ENCODE data around the gene APEH. TPM values are rescaled to one million over a fixed set of nuclear protein-coding genes. Genes with fewer than 3 reads are reported as not detected.

The APEH gene
- total and polyA plus RNA-seq, 2 experiments from 2014 or later: 170 to 264 TPM

DNA sequence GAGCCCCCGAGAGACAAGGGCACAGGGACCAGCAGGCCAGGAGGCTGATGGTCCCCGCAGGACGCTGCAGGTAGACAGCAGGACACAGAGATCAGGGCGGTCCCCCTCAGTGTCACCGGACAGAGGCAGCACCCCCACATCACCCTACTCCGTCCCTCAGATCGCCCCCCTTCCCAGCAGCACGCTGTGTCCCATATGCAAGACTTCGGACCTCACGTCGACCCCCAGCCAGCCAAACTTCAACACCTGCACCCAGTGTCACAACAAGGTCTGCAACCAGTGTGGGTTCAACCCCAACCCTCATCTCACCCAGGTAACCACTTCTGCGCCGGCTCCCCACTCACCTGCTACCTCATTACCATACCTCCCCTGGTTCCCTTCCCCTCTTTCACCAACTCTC, 49.1 kb upstream of the APEH start:
- H2AFZ ChIP-seq: no peak overlapping the region
- H3K36me3 ChIP-seq (ENCODE audit: insufficient read depth): no peaks in the 10 kb centered on the region
- DNase-seq (ENCODE audit: low spot score) (no peak), ATAC-seq (no peak)
- Mint-ChIP-seq H3K27me3 (ENCODE audit: insufficient read depth, low read depth, poor library complexity) (peaks cover 5% of the 10 kb centered on the region), H3K4me1 (no peaks in the 10 kb centered on the region), H3K4me3 (no peak overlapping the region), H3K36me3 (ENCODE audit: low read depth) (no peaks in the 10 kb centered on the region; the same call in 2 of the 3 replicates), H3K9me3 (no peaks in the 10 kb centered on the region; the same call in 2 of the 3 replicates), H3K27ac (no peak overlapping the region)
- no peaks in the 10 kb centered on the region for H3K9me2 ChIP-seq (ENCODE audit: insufficient read depth)
- H4K20me1 ChIP-seq (replicated peaks; ENCODE audit: insufficient read depth): no peaks in the 10 kb centered on the region; the same call in 1 of the 2 replicates
- no peaks in the 10 kb centered on the region for H3K27me3 ChIP-seq (ENCODE audit: insufficient read depth)
- H3K4me3 ChIP-seq: no peak overlapping the region
- TF ChIP-seq, protein P1, sequence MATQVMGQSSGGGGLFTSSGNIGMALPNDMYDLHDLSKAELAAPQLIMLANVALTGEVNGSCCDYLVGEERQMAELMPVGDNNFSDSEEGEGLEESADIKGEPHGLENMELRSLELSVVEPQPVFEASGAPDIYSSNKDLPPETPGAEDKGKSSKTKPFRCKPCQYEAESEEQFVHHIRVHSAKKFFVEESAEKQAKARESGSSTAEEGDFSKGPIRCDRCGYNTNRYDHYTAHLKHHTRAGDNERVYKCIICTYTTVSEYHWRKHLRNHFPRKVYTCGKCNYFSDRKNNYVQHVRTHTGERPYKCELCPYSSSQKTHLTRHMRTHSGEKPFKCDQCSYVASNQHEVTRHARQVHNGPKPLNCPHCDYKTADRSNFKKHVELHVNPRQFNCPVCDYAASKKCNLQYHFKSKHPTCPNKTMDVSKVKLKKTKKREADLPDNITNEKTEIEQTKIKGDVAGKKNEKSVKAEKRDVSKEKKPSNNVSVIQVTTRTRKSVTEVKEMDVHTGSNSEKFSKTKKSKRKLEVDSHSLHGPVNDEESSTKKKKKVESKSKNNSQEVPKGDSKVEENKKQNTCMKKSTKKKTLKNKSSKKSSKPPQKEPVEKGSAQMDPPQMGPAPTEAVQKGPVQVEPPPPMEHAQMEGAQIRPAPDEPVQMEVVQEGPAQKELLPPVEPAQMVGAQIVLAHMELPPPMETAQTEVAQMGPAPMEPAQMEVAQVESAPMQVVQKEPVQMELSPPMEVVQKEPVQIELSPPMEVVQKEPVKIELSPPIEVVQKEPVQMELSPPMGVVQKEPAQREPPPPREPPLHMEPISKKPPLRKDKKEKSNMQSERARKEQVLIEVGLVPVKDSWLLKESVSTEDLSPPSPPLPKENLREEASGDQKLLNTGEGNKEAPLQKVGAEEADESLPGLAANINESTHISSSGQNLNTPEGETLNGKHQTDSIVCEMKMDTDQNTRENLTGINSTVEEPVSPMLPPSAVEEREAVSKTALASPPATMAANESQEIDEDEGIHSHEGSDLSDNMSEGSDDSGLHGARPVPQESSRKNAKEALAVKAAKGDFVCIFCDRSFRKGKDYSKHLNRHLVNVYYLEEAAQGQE (IDR thresholded peaks at IDR 0.05; ENCODE audit: unreplicated experiment): no peak
- TF ChIP-seq EZH2phosphoT487 (IDR thresholded peaks at IDR 0.05; ENCODE audit: unreplicated experiment) (no peak), STAT1 (IDR thresholded peaks at IDR 0.05; ENCODE audit: unreplicated experiment) (no peak), EZH2 (IDR thresholded peaks at IDR 0.05; ENCODE audit: low read depth, unreplicated experiment) (no peak), ZNF331 (CRISPR knock-in tag; IDR thresholded peaks at IDR 0.05; ENCODE audit: low read depth) (no peak), NANOG (IDR thresholded peaks at IDR 0.05; ENCODE audit: borderline replicate concordance) (no peak), POLR2AphosphoS5 (IDR thresholded peaks at IDR 0.05; ENCODE audit: low read depth) (no peak)
- TF ChIP-seq, protein P2, sequence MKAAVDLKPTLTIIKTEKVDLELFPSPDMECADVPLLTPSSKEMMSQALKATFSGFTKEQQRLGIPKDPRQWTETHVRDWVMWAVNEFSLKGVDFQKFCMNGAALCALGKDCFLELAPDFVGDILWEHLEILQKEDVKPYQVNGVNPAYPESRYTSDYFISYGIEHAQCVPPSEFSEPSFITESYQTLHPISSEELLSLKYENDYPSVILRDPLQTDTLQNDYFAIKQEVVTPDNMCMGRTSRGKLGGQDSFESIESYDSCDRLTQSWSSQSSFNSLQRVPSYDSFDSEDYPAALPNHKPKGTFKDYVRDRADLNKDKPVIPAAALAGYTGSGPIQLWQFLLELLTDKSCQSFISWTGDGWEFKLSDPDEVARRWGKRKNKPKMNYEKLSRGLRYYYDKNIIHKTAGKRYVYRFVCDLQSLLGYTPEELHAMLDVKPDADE (IDR thresholded peaks at IDR 0.05): no peak
- TF ChIP-seq, protein P3, sequence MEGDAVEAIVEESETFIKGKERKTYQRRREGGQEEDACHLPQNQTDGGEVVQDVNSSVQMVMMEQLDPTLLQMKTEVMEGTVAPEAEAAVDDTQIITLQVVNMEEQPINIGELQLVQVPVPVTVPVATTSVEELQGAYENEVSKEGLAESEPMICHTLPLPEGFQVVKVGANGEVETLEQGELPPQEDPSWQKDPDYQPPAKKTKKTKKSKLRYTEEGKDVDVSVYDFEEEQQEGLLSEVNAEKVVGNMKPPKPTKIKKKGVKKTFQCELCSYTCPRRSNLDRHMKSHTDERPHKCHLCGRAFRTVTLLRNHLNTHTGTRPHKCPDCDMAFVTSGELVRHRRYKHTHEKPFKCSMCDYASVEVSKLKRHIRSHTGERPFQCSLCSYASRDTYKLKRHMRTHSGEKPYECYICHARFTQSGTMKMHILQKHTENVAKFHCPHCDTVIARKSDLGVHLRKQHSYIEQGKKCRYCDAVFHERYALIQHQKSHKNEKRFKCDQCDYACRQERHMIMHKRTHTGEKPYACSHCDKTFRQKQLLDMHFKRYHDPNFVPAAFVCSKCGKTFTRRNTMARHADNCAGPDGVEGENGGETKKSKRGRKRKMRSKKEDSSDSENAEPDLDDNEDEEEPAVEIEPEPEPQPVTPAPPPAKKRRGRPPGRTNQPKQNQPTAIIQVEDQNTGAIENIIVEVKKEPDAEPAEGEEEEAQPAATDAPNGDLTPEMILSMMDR (conservative IDR thresholded peaks at IDR 0.05; ENCODE audit: low read depth in 2 of 2): no peak
- no peaks in the 10 kb centered on the region for H3K4me1 ChIP-seq (ENCODE audit: insufficient read depth)
- no peak overlapping the region for H3K27ac ChIP-seq (ENCODE audit: low read depth)
- no peak overlapping the region for H3K4me2 ChIP-seq
- no peaks in the 10 kb centered on the region for H3K79me2 ChIP-seq (replicated peaks; ENCODE audit: insufficient read depth)
- no peaks in the 10 kb centered on the region for H3F3A ChIP-seq (replicated peaks; ENCODE audit: low read depth)

DNA sequence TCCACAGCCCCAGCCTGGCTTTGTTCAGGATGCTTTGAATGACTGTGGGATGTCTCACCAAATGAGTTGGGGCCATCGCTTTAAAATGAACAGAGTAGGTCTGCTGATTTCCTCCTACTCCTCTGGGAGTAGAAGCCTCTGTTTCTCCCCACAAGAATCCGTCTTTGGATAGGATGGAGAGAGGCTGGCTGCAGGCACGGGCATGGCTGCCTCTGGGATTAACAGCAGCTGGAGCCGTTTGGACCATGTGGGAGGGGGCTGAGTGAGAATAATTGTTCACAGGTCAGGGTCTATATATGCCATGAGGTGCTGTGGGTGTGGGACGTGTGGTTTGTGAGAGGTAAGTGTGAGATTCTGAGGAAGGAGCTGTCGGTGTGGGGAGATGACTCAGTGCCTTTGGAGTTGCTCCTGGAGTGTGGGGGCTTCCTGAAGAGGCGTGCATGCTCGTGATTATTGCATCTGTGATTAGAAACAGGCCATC, 48.0 kb upstream of the APEH start:
- Histone ChIP-seq H3K9me2 (ENCODE audit: insufficient read depth) (no peaks in the 10 kb centered on the region), H3K79me2 (replicated peaks; ENCODE audit: insufficient read depth) (no peaks in the 10 kb centered on the region), H3K36me3 (ENCODE audit: insufficient read depth) (no peaks in the 10 kb centered on the region), H3K4me1 (ENCODE audit: insufficient read depth) (no peaks in the 10 kb centered on the region), H3K4me2 (no peak overlapping the region), H3K4me3 (no peak overlapping the region), H2AFZ (no peak overlapping the region), H4K20me1 (replicated peaks; ENCODE audit: insufficient read depth) (no peaks in the 10 kb centered on the region; the same call in 1 of the 2 replicates), H3K27me3 (ENCODE audit: insufficient read depth) (no peaks in the 10 kb centered on the region), H3F3A (replicated peaks; ENCODE audit: low read depth) (no peaks in the 10 kb centered on the region), H3K27ac (ENCODE audit: low read depth) (no peak overlapping the region)
- Mint-ChIP-seq H3K36me3 (ENCODE audit: low read depth) (peaks cover 8% of the 10 kb centered on the region; the same call in 2 of the 3 replicates), H3K27ac (no peak overlapping the region), H3K9me3 (peaks cover 3% of the 10 kb centered on the region; the same call in 1 of the 3 replicates), H3K4me3 (no peak overlapping the region), H3K4me1 (no peaks in the 10 kb centered on the region), H3K27me3 (ENCODE audit: insufficient read depth, low read depth, poor library complexity) (peaks cover 2% of the 10 kb centered on the region)
- no peak for DNase-seq (ENCODE audit: low spot score)
- ATAC-seq: no peak
- TF ChIP-seq, protein P1 (IDR thresholded peaks at IDR 0.05; ENCODE audit: unreplicated experiment): no peak
- no peak for TF ChIP-seq STAT1 (IDR thresholded peaks at IDR 0.05; ENCODE audit: unreplicated experiment)
- TF ChIP-seq, protein P3 (conservative IDR thresholded peaks at IDR 0.05; ENCODE audit: low read depth in 2 of 2): no peak
- no peak for TF ChIP-seq EZH2 (IDR thresholded peaks at IDR 0.05; ENCODE audit: low read depth, unreplicated experiment)
- no peak for TF ChIP-seq JUNB (IDR thresholded peaks at IDR 0.05; ENCODE audit: unreplicated experiment)
- TF ChIP-seq POLR2AphosphoS5 (IDR thresholded peaks at IDR 0.05; ENCODE audit: low read depth): no peak
- TF ChIP-seq EZH2phosphoT487 (IDR thresholded peaks at IDR 0.05; ENCODE audit: unreplicated experiment): no peak
- TF ChIP-seq ZNF114 (CRISPR knock-in tag; IDR thresholded peaks at IDR 0.05): no peak
- TF ChIP-seq ZNF331 (CRISPR knock-in tag; IDR thresholded peaks at IDR 0.05; ENCODE audit: low read depth): no peak

Data from GM23338 (cell line).